HG02642 (cell line): ENCODE data around the gene TTC29.
"Not testable (repeated sequence)": the region's sequence is repeated elsewhere in the genome, so short reads cannot be mapped to it uniquely, and the experiment has no call there.

Experiments
- ATAC-seq: cut with Tn5 transposase; IDR thresholded peaks from one replicate; pipeline ENCODE4 v1.9.1; 2021; ENCODE audit warnings: mild to moderate bottlenecking; ENCODE audit not compliant: unreplicated experiment, poor library complexity

TTC29 gene

GRCh38 chr4:146762016-146762415 is 183.6 kb downstream of the TTC29 start:
- no peak for ATAC-seq

- no peak for ATAC-seq
Measured at GRCh38 chr4:146742416-146742815, 203.2 kb downstream of the TTC29 start.

GRCh38 chr4:146739182-146739581 is 206.5 kb downstream of the TTC29 start:
- ATAC-seq, result no peak

- not testable (repeated sequence) for ATAC-seq
Measured at GRCh38 chr4:146723519-146723918, 222.1 kb downstream of the TTC29 start.

GRCh38 chr4:146709956-146710355 is 235.7 kb downstream of the TTC29 start:
- no peak for ATAC-seq

- no peak for ATAC-seq
Measured at GRCh38 chr4:146699910-146700309, 245.8 kb downstream of the TTC29 start.

- ATAC-seq, result no peak
Measured at GRCh38 chr4:146674829-146675570, 270.7 kb downstream of the TTC29 start.

GRCh38 chr4:146663968-146664311 is 281.7 kb downstream of the TTC29 start:
- ATAC-seq, result not testable (repeated sequence)

GRCh38 chr4:146661367-146661766 is 284.3 kb downstream of the TTC29 start:
- no peak for ATAC-seq
